ENCODE data around the gene AUTS2.

AUTS2 gene

DNA sequence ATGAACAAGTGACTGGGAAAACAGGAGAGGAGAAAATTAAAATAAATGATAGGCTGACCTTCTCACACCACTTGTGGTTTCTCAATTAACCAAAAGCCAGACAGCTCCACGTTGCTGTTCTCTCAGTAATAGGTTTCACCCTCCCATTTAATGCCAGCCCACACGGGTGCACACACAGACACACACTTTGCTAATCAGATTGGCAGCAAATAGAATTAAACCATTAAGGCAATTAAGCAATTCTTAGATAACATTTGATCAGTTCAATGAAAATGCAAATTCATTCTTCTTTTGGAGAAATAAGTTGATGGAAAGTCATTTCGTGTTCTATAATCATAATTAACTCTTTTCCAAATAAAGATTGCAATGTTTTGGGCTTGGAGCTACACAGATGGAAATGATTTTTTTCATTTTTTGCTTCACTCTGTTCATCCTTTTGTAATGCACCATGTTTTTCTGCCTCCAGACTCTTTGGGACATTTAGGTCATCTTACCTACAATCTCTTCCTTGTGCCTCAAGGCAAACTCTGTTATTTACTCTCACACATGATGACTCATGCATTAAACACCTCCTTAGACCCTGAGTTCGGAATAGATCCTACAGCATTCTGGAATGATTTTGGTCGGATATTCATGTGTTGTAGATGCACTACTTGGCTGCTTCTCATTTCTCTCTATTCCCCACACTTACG lies 700.7 kb downstream of the AUTS2 start:
- DNase-seq (ENCODE audit: low read depth in 2 of 2), result no peak

DNA sequence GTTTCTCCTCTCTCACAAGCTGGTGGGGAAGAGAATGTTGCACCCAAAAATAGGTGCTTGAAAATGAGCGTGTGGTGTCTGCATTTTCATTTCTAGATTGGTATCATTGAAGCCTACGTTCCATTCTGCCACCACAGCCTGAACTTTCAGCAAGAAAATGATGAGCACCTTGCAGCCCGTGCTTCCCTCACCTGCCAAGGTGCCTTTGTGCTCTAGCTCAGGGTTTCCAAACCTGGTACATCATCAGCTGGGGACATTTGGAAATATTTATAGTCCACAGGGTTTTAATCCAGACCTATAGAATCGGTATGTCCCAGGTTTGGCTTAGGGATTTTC lies 701.2 kb downstream of the AUTS2 start:
- no peak for DNase-seq (ENCODE audit: low read depth in 2 of 2)

DNA sequence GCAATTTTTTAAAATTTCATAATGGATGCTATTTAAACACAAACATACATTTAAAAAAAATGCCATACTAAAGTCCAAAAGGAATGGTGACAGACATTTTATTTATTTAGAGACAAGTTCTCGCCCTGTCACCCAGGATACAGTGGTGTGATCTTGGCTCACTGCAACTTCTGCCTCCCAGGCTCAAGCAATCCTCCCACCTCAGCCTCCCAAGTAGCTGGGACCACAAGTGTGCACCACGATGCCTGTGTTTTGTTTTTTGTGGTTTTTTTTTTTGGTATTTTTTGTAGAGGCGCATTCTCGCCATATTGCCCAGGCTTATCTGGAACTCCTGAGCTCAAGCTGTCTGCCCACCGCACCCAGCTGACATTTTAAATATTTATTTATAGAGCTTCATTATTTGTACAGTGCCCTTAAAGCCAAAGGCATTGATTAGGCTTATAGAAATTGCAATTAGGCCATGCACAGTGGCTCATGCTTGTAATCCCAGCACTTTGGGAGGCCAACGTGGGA lies 703.5 kb downstream of the AUTS2 start:
- DNase-seq (ENCODE audit: low read depth in 2 of 2), result no peak

DNA sequence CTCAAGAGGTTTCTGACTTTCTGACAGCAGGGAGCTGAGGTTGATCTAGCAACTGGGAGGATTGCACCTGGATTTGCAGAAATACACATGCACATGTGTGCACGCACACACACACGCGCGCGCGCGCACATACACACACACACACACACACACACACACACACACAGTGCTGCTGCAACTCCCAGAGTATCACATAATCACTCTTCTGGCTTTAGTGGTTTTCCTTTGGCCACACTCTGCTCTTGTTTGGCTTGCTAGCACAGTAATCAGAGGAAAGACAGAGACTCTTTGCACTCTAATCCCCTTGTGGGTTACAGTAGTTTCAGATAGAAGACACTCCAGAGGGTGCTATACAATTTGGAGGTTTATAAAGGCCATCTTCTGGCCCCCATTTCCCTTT lies 705.0 kb downstream of the AUTS2 start:
- no peak for DNase-seq (ENCODE audit: low read depth in 2 of 2)

DNA sequence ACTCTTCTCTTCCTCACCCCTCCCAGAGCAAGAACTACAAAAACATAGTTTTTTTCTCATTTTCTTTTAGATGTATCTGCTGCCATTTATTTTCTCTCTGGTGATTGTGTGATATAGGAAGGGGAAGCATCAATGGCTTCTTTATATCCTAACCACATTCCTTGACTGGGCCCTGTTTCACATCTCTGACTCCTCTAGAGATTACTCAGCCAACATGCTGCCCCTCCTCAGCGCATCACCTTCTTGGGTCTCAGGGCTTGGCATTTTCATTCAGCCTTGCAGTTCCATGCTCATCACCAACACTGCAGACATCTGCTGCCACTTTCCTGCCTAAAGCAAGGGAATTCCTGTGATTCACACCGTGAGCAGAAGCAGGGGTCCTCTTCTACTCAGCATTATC lies 705.5 kb downstream of the AUTS2 start:
- DNase-seq (ENCODE audit: low read depth in 2 of 2), result no peak

DNA sequence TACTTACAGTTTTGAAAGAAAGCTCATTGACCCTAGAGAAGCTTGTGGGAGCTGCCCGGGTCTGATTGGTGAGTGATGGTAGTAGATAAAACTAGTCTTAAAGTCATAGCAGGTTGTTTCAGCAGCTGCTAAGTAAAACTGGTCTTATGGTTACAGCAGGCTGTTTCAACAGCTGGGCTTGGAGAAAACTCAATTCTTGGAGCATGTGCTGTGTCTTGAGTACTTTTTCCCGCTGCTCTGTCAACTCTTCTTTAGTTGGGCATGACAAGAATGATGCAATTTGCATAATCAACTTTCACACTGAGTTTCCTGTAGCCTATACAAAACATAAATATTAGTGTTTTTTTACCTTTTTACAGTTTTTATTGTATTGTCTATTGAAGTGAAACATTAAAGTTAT lies 707.9 kb downstream of the AUTS2 start:
- DNase-seq (ENCODE audit: low read depth in 2 of 2), result no peak

DNA sequence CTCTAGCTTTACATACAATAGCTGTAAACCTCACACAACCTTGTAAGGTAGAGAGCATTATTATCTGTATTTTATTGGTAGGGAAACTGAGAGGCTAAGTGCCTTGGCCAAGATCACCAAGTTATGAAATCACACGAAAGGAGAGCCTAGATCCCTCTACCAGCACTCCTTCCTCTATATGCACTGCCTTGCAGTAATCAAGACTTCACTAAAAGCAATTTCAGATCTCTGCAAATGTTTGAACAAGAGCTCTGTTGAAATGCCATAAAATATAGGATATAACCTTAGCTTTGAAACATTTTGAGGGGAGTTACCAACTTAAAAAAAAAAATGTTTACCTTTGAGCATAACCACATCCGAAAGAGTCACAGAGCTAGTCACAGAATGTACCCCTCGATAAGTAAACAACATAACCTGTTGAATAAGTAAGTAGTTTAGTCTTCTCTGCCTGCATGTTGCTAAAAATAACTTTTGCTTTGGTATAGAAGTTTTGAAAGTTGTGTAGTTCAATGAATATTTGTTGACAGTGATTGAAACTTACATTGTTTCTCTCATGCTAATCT lies 709.4 kb downstream of the AUTS2 start:
- no peak for DNase-seq (ENCODE audit: low read depth in 2 of 2)

DNA sequence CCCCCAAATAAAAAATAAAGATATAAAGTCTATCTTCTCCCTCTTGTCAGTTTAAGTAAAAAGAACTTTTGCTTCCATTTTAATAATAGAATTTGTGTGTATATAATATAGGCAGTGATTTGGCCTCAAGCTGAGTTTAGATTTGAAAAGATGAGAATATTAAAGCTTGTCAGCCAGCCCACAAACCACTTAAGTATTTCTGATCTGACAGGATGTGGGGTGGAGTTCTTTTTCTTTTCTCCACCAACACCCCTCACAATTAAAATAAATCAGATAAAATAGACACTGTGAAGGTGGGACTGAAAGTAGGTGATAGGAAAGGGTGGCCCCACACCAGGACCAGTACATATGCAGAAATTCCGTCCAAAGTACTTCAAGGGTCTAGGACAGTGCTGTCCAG lies 714.1 kb downstream of the AUTS2 start:
- DNase-seq (ENCODE audit: low read depth in 2 of 2), result no peak

DNA sequence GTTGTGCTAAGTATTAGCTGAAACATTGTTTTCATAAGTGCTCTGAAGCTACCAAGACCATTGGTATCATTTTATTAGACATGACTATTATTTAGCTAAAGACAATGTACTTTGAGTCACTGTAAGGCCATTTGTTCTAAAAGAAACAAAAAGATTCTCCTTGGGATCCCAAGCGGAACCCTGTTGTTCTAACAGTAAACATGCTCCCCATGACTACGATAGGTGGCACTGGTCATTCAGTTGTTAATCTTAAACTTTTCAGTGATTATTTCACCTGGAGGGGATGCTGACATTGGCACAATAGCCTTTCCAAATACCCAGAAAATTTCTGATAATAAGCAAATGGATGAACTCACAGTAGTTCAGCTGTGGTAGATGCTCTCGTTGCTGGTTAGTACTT lies 715.0 kb downstream of the AUTS2 start:
- no peak for DNase-seq (ENCODE audit: low read depth in 2 of 2)

DNA sequence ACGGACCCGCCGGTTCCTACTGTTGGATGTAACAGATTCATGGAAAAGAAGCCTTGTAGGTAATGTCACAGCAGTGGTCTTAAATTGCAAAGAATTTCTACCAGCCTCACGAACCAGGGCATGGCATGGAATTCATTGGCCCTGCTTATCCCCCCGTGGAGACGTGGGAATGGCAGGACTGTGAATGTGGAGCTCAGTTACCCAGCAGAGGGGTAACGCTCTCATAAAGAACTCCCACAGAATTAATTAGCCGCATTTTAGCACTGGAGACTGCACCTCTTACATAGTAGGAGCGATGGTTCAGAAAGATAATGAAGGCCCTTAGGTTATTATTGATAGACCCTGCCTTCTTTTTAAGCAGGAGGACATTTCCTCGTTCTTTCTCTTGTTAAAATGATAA lies 715.4 kb downstream of the AUTS2 start:
- no peak for DNase-seq (ENCODE audit: low read depth in 2 of 2)

DNA sequence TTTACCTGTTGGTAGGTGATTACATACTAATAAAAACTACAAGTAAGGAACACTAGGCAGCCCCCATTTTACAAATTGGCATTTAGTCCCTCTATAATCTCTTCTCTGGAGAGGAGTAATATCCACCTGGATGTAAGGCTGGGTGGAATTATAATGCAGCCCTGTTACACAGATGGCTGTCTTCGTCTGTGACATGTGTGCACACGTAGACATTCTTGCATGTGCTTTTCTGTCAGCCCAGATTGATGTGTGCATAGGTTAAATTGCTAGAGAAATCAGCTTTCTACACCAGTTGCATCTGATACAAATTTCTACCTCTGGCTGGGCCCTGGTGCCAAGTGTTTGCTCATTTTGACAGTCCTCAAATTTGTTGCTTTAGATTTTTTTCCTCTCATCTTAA lies 715.9 kb downstream of the AUTS2 start:
- no peak for DNase-seq (ENCODE audit: low read depth in 2 of 2)

DNA sequence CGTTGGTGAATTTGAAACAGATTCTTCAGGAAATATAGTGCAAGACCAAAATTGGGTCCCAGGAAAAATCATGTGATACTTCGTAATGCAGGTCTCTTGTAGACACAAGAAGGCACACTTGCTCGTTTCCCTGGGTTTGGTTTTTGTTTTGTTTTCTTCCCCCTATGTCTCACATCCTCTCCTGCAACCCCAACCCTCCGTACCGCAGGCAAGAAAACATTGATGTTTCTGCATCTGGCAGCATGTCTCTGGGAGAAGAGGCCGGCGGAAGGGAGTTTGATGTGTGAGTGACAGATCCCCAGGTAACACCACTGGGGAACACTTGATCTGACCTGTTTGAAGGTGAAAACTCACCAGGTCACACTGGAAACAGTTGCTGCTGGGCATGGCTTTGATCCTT lies 718.5 kb downstream of the AUTS2 start:
- DNase-seq (ENCODE audit: low read depth in 2 of 2), result no peak

DNA sequence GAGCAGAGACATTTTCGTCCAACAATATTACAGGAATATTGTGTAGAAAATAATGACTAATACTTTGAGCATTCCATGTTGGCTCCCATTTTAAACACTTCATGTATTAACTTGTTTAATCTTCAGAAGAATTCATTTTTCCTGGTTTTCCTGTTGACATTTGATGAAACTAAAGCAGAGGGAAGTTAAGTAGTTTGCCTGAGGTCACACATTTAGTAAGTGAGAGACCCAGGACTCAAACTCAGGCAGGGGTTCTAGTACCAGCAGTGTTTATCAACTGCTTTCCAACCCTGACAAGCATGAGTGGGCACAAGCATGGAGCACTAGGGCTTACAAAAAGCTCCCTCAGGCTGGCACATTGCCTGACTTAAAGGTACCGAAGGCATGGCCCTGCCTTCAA lies 719.1 kb downstream of the AUTS2 start:
- DNase-seq (ENCODE audit: low read depth in 2 of 2), result peak; percentile 12 to 17

DNA sequence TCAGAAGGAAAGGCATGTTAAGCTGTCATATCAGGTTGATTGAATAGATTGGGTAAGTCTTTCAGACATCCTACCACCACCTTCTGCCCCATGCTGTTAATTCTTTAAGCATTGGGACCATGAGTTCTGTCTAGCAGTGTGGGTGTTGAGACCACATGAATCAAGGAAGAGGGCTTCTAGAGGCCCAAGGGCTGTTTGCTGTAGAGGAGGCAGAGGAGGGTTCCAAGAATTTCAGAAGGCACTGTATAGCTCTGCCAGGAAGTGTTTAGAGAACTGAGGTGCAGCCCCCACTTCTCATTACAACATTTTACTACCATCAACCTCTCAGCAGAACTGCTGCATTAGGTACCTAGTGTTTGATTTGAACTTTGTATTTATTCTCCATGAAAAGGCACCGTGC lies 720.2 kb downstream of the AUTS2 start:
- DNase-seq (ENCODE audit: low read depth in 2 of 2), result no peak

DNA sequence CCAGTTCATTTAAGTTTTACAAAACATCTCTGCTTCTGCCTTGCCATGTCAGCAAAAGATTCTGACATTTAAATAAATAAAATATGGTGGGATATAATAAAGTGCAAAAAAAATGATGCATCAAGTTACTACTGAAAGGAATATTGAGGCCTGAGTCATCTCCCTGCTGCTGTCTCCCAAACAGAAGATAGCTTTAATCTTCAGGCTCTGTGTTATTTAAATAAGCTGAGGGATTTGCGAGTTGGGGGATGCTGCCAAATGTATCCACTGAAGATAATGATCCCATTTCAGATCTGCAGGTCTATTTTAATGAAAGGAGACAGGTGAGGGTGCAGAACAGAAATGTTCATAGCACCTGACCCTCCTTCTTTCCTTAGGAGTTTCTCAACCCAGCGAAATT lies 720.8 kb downstream of the AUTS2 start:
- no peak for DNase-seq (ENCODE audit: low read depth in 2 of 2)

DNA sequence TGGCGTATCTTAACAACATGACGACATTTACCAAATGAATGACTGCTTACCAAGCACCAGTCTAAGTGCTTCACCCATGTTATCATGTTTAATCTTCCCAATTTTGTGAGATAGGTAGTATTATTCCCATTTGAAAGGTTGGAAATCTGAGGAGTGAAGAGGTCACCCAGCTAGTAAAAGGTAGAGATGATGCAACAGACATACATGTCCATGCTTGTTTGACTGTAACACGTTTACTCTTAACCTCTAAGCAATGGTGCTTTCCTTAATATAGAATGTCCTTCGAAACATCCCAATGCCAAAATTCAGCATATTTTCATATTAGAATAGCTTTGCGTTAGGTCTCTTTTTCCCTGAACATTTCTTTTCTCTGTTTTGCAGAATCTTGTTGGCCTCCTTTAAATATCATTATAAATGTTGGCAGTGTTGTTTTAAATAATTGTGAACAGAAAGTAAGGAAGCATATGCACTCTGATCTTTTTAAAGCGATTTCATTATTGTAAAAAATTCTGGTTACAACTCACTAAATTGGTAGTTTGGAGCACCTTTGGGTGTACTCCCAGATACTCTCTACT lies 722.8 kb downstream of the AUTS2 start:
- no peak for DNase-seq (ENCODE audit: low read depth in 2 of 2)

DNA sequence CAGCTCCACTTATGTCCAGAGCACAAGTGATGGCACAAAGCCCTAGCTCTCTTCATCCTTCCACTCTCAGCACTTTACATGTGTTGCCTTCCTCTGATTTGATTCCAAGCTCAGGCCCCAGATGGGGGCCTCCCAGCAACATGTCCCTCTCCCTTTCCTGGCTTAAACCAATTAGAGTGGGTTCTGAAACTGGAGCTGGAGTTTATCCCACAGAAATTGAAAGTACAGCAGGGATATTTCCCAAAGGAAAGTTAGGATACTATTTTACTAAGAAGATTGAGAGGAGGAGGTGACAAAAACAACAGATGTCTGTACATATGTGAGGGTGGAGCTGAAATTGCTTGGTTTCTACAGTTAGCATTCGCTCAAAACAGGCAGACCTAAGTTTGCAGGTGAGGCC lies 724.6 kb downstream of the AUTS2 start:
- no peak for DNase-seq (ENCODE audit: low read depth in 2 of 2)

DNA sequence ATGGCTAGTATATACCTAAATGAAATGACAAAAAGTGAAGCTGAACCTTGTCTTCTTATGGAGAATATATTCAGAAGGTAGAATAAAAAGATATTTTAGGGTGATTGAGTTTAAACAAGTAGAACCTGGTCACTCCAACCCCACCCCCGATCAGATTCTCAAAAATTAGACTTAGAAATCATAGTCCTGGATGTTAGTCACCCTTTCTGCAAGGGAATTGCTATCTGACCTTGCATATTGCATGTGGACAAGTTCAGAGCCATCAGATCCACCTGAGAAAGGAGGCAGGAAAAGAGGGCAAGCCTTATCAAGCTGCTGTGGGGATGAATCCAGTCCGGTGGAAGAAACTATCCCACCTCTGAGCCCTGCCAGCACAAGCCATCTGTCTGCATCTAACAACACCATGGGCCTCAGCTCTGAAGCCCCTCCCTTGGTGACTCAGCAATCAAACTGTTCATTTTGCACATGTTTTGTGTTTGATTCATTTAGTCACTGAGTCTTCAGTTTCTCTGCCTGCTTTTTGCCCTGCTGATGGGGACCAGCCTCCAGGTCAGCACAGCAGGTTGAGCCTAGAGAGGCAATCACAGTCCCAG lies 727.3 kb downstream of the AUTS2 start:
- DNase-seq (ENCODE audit: low read depth in 2 of 2), result peak; percentile 42 to 64

DNA sequence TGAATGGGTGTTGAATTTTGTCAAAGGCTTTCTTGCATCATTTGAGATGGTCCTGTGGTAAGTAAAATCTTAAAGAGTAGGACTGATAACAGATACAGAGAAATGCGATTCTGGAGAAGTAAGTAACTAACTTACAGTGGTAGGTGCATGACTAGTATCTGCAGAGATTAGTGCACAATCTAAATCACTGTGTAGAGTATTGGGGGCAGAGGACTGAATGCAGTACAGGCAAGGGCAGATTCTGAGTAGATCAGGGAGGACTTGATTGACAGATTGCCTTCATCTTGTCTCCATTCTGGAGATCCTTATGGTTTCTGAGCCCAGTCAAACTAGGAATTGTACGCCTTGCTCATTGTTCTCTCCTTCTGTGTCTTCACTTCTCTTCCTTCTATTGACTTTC lies 736.0 kb downstream of the AUTS2 start:
- DNase-seq (ENCODE audit: low read depth in 2 of 2), result no peak

DNA sequence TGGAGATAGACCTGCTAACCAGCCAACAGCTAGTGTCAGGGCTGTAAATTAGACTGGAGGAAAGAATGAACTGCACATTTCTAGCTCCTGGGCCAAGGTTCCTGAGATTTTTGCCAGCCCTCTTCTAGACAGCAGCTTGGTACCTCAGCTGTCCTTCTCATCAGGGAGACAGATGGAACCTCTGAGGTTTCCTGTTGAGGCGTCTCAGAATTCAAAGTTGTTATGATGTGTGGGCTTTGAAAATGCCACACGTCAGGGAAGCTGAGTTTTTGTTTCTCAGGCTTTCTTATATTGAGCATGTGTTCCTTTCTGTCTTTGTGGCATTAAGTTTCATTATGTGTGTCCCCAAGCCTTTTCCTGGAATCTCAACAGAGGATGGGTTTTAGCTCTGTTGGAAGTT lies 736.6 kb downstream of the AUTS2 start:
- DNase-seq (ENCODE audit: low read depth in 2 of 2), result no peak

DNA sequence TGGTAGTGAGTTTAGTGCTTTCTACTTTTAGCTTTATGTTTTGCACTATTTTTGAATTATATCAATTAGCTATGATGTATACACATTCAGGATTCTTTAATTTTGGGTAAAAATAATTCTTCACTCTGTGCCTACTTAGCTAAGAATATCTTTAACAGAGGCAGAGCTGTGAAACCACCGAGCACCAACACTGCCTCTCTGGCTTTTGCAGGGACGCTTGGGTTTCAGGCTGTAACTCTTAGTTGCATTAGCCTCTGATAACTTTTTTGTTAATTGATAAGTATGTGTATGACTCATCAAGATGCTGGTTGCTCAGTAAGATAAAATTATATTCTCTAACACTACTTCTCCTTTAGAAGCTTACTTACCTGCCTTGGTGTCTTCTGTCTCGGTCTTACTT lies 738.3 kb downstream of the AUTS2 start:
- DNase-seq (ENCODE audit: low read depth in 2 of 2), result no peak

DNA sequence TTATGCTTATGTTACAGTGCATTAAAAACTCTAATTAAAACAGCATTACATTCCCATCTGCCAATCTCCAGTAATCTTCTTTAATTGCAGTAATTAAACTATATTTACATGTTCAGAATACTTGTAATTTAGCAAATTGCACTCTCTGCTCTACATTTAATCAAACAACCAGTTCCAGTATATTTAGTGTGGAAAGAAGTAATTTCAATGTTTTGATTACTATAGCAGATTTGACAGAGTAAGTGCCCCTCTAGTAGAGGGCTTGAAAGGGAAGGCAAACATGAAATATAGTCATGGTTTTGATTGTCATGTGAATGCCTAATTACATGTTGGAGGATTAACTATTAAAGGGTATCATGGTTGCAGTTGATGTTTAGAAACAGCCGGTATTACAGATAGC lies 739.7 kb downstream of the AUTS2 start:
- DNase-seq (ENCODE audit: low read depth in 2 of 2), result no peak

DNA sequence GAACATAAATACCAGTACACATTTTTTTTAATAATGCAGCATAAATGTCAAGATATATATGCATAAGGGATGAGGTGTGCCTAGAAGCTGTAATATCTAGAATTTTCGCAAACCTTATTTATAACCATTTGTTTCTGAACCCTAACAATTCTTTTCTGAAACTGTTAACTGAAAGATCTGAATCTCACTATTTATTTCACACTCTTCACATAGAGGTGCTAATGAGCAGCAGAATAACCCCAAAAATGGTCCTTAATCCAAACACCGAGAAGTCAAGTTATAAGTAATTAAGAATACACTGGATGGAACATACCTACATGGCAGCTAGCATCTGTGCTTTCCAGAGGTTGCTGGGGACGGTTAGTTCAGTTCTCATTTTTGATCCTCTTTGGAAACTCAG lies 742.0 kb downstream of the AUTS2 start:
- DNase-seq (ENCODE audit: low read depth in 2 of 2), result no peak
